Cardiac muscle cell (in vitro differentiated cells and primary cell): Measurements from ENCODE around the gene HOXC13. TPM values are rescaled to one million over a fixed set of nuclear protein-coding genes. Genes with fewer than 3 reads are reported as not detected.

Experiments
- DNase-seq, 2 donors: peaks; one replicate each; pipeline versions ENCODE4 v3.0.0 to v3.0.0-alpha.2; 2010 to 2017; ENCODE audit warnings: low read depth in 1 of 2, low spot score in 1 of 2
- H3K27ac ChIP-seq: fragments of 200-600 bp; sonication (generic); 2 replicates; pipeline ENCODE4 v1.5.1; 2016
- H3K27me3 ChIP-seq: fragments of 200-600 bp; sonication (generic); 2 replicates; pipeline ENCODE4 v1.6.0; 2016; ENCODE audit warnings: control low read depth
- H3K36me3 ChIP-seq: fragments of 200-600 bp; sonication (generic); 2 replicates; pipeline ENCODE4 v1.5.1; 2016; ENCODE audit warnings: control low read depth
- H3K4me1 ChIP-seq: fragments of 200-600 bp; sonication (generic); 2 replicates; pipeline ENCODE4 v1.8.1; 2017; ENCODE audit warnings: low read depth, mild to moderate bottlenecking, mixed run types
- H3K4me3 ChIP-seq: fragments of 200-600 bp; sonication (generic); 2 replicates; pipeline ENCODE4 v1.5.1; 2016; ENCODE audit warnings: mild to moderate bottlenecking
- H3K9me3 ChIP-seq: fragments of 200-600 bp; sonication (generic); 2 replicates; pipeline ENCODE4 v1.5.1; 2017; ENCODE audit warnings: low read depth, mild to moderate bottlenecking, control low read depth
- polyA plus RNA-seq: library from polyadenylated mRNA; unstranded; fragments of >200 nt; fragmentation: Nextera tagmentation; extraction: Ambion mirVana; gene quantifications from 2 replicates; pipeline ENCODE4 v1.2.1, GENCODE V29; 2016
- total RNA-seq: library from RNA; depleted of rRNA; stranded (reverse); fragments of >200 nt; gene quantifications from 2 replicates; pipeline ENCODE4 v1.2.3, GENCODE V29; 2016
- TF ChIP-seq, protein P1 (sequence below): IDR thresholded peaks from 2 replicates; pipeline ENCODE4 v1.5.1; 2012; ENCODE audit warnings: low read depth, mild to moderate bottlenecking, low read length

The HOXC13 gene
- total and polyA plus RNA-seq, 2 experiments from 2014 or later, result not detected

DNA sequence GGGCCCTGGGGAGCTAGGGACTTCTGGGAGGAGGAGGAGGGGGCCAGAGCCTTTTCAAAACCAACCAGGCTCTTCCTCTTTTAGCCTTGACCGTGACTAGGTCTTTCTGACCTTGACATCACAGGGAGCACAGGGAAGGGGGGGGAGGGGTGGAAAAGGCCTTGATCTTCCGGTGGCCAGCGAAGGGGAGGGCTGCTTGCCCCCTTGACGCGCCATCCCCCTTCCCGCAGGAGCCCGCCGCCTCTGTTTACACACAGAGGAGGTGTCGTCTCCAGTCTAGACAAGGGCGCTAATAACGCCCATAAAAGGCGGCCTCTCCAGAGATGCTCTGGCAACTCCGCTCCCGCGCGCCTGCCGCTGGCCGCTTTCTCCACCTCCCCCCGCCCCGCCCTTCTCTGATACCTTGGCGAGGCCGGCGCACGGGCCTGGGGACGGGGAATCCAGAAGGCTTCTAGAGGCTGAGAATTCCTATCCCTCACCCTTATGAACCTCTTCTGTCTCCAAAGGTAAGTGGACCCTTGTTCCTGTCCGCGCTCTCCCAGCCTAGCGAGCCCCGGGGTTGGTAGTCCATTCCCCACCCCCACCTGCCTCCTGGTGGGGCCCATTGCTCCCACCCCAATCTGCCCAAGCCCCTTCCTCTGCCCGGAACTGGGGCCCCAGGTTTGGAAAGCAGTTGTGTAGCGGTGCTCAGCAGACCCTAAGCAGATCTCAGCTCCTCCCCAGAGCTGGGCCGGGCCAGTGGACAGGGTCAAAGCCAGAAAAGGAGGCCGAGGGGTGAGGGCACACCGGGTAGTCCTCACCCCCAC, 11.2 kb downstream of the HOXC13 start:
- no peak for DNase-seq
- H3K27ac ChIP-seq, result no peak overlapping the region
- H3K4me3 ChIP-seq, result no peak overlapping the region
- H3K27me3 ChIP-seq, result peaks cover 100% of the 10 kb centered on the region
- H3K36me3 ChIP-seq, result no peaks in the 10 kb centered on the region
- TF ChIP-seq, protein P1, sequence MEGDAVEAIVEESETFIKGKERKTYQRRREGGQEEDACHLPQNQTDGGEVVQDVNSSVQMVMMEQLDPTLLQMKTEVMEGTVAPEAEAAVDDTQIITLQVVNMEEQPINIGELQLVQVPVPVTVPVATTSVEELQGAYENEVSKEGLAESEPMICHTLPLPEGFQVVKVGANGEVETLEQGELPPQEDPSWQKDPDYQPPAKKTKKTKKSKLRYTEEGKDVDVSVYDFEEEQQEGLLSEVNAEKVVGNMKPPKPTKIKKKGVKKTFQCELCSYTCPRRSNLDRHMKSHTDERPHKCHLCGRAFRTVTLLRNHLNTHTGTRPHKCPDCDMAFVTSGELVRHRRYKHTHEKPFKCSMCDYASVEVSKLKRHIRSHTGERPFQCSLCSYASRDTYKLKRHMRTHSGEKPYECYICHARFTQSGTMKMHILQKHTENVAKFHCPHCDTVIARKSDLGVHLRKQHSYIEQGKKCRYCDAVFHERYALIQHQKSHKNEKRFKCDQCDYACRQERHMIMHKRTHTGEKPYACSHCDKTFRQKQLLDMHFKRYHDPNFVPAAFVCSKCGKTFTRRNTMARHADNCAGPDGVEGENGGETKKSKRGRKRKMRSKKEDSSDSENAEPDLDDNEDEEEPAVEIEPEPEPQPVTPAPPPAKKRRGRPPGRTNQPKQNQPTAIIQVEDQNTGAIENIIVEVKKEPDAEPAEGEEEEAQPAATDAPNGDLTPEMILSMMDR, result no peak
- no peaks in the 10 kb centered on the region for H3K9me3 ChIP-seq
- H3K4me1 ChIP-seq, result no peaks in the 10 kb centered on the region

DNA sequence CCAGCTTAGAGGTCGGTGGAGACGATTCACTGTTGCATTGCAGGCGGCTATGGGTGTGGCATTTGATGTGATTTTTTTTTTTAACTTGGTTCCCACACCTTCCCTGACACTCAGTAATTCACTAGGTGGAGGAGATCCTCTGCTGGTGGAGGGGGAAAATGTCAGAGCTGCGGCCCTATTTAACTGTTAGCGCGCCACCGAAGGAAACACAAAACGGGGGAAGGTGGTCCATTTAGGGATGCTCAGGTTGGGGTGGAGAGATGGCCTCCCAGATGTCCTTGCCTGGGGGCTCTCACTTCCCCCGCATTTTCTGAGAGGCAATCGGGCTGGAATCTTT, 11.8 kb downstream of the HOXC13 start:
- no peak overlapping the region for H3K27ac ChIP-seq
- no peak for DNase-seq
- peaks cover 100% of the 10 kb centered on the region for H3K27me3 ChIP-seq
- no peaks in the 10 kb centered on the region for H3K4me1 ChIP-seq
- H3K4me3 ChIP-seq, result no peak overlapping the region
- H3K36me3 ChIP-seq, result no peaks in the 10 kb centered on the region
- no peaks in the 10 kb centered on the region for H3K9me3 ChIP-seq
- TF ChIP-seq, protein P1, result no peak

DNA sequence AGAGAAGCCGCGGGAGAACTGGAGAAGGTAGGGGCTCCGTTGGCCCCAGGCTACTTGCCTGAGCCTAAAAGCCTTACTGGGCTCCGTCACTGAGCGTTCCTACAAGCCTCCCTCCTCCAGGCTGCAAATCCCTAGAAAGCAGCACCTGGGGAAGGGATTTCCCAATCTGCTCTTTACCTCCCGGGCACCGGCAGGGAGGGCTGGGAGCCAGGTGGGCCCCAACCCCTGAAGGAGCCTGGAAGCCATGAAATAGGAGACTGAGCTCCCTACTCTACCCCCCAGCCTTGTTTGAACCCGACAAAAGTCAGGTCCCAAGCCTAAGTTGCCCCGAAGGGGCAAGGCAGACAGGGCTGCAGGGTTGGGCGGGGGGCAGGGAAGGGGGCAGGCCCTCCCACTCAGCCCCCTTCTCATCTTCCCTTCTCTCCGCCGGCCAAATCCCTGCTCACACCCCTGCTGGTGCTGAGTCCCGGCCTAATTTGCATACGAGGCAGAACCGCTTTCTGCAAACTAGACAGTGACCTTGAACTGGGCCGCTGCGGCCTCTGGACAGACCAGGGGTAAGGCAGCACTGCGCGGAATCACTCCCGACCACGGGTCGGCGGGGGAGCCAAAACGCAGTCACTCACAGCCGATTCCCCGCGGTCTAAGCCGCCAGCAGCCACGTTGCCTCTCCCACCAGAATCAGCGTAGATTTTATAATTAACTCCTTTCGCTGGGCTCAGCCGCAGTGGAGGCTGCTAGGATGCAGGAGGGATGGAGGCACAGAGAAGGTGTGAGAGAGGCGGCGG, 12.4 kb downstream of the HOXC13 start:
- Histone ChIP-seq H3K27ac (no peak overlapping the region), H3K4me1 (no peaks in the 10 kb centered on the region), H3K27me3 (peaks cover 100% of the 10 kb centered on the region), H3K9me3 (no peaks in the 10 kb centered on the region), H3K36me3 (no peaks in the 10 kb centered on the region), H3K4me3 (no peak overlapping the region)
- TF ChIP-seq, protein P1, result no peak
- no peak for DNase-seq

DNA sequence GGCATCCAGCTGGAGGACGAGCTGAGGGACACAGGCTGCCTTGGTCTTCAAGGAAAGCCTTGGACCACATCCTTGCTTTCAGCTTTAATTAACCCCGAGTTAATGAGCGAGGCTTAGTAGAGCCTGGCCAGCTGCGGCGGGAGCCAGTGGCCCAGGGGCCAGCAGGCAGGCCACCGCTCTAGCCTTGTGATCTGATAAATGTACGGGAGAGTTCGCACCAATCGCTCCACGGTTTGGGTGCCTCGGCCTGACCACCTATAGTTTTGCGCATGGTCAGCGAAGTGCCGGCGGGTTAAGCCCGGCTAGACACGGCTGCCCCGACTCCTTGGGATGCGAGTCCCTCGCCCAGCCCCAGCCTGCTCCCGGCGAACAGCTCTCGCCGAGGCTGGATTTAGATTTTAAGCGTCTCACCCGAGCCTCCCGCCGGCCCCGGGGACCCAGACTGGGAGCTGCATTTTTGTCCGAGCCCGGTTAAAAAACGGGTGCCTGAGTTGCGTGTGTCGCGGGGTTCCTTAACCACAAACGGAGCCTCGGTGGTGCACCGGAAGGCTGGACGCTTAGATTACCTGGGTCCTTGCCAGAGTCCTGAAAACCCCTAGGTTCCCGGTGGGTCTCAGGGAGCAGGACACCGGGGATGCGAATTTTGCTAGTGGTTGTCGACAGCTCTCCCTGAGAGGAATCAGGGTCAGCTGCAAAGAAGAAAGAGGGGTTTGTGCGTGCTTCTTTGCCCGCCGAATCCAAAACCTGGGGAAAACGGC, 13.1 kb downstream of the HOXC13 start:
- H3K4me3 ChIP-seq, result no peak overlapping the region
- H3K36me3 ChIP-seq, result no peaks in the 10 kb centered on the region
- TF ChIP-seq, protein P1, result no peak
- H3K27ac ChIP-seq, result no peak overlapping the region
- no peaks in the 10 kb centered on the region for H3K9me3 ChIP-seq
- DNase-seq, result no peak
- H3K27me3 ChIP-seq, result peaks cover 100% of the 10 kb centered on the region
- no peaks in the 10 kb centered on the region for H3K4me1 ChIP-seq

DNA sequence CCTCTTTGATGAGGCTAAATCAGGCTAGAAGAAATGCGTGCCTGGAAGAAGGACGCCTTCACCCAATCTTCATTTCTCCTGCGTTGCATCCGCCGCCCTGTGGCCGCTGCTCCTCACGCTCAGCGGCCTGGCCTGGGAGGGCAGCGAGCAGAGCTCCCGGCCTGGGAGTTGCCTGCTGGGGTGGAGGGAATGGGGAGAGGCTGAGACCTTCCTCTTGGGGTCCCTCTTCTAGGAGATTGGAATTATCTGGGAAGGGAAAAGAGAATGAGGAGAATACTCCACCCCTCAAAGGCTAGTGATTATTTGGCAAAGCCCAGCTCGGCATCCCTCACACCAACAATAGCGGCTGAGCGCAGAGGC, 13.7 kb downstream of the HOXC13 start:
- Histone ChIP-seq H3K4me3 (no peak overlapping the region), H3K27me3 (peaks cover 100% of the 10 kb centered on the region), H3K36me3 (no peaks in the 10 kb centered on the region), H3K9me3 (no peaks in the 10 kb centered on the region), H3K27ac (no peak overlapping the region), H3K4me1 (no peaks in the 10 kb centered on the region)
- no peak for DNase-seq
- TF ChIP-seq, protein P1, result no peak
